Rectal smooth muscle tissue (tissue), 1 donor: ENCODE data around the gene SEC24D.
A peak's percentile ranks its signal among the peaks of the same experiment; 100 is the strongest.

Experiments used
- H3K27ac ChIP-seq: one replicate; pipeline ENCODE4 v1.7.0; 2013; ENCODE audit warnings: low read depth, low read length, inconsistent platforms
- H3K27me3 ChIP-seq: one replicate; pipeline ENCODE4 v1.7.0; 2013; ENCODE audit warnings: low read length; ENCODE audit not compliant: control insufficient read depth, insufficient read depth
- H3K36me3 ChIP-seq: one replicate; pipeline ENCODE4 v1.7.0; 2013; ENCODE audit warnings: low read length; ENCODE audit not compliant: control insufficient read depth, insufficient read depth
- H3K4me1 ChIP-seq: one replicate; pipeline ENCODE4 v1.7.0; 2013; ENCODE audit warnings: low read length; ENCODE audit not compliant: control insufficient read depth, insufficient read depth
- H3K4me3 ChIP-seq: one replicate; pipeline ENCODE4 v1.7.0; 2013; ENCODE audit warnings: low read length
- H3K9ac ChIP-seq: one replicate; pipeline ENCODE4 v1.7.0; 2013; ENCODE audit warnings: low read length

SEC24D gene

GRCh38 chr4:118774989-118775388 lies 60.9 kb downstream of the SEC24D start:
- Histone ChIP-seq H3K9ac (no peak overlapping the region), H3K4me3 (no peak overlapping the region), H3K27me3 (no peaks in the 10 kb centered on the region), H3K27ac (no peak overlapping the region), H3K4me1 (peaks cover 34% of the 10 kb centered on the region), H3K36me3 (no peaks in the 10 kb centered on the region)

- no peaks in the 10 kb centered on the region for H3K27me3 ChIP-seq
- no peak overlapping the region for H3K9ac ChIP-seq
- H3K36me3 ChIP-seq, result no peaks in the 10 kb centered on the region
- no peak overlapping the region for H3K27ac ChIP-seq
- no peak overlapping the region for H3K4me3 ChIP-seq
- peaks cover 41% of the 10 kb centered on the region for H3K4me1 ChIP-seq
Measured at GRCh38 chr4:118774321-118774720, 61.6 kb downstream of the SEC24D start.

GRCh38 chr4:118773429-118773792 lies 62.5 kb downstream of the SEC24D start:
- Histone ChIP-seq H3K9ac (no peak overlapping the region), H3K27ac (peak overlapping the region; percentile 75), H3K27me3 (no peaks in the 10 kb centered on the region), H3K4me1 (peaks cover 46% of the 10 kb centered on the region), H3K4me3 (no peak overlapping the region), H3K36me3 (no peaks in the 10 kb centered on the region)

- H3K27ac ChIP-seq, result peak overlapping the region; percentile 75
- H3K4me1 ChIP-seq, result peaks cover 46% of the 10 kb centered on the region
- no peaks in the 10 kb centered on the region for H3K27me3 ChIP-seq
- peak overlapping the region; percentile 46 for H3K4me3 ChIP-seq
- H3K36me3 ChIP-seq, result no peaks in the 10 kb centered on the region
- H3K9ac ChIP-seq, result peak overlapping the region; percentile 32
Measured at GRCh38 chr4:118772767-118773428, 63.0 kb downstream of the SEC24D start.

- Histone ChIP-seq H3K36me3 (peaks cover under 1% of the 10 kb centered on the region), H3K27me3 (no peaks in the 10 kb centered on the region), H3K4me3 (peak overlapping the region; percentile 46), H3K4me1 (peaks cover 46% of the 10 kb centered on the region), H3K27ac (peak overlapping the region; percentile 85), H3K9ac (peak overlapping the region; percentile 32)
Measured at GRCh38 chr4:118772081-118772766, 63.7 kb downstream of the SEC24D start.

- H3K4me3 ChIP-seq, result no peak overlapping the region
- no peak overlapping the region for H3K9ac ChIP-seq
- peaks cover 58% of the 10 kb centered on the region for H3K4me1 ChIP-seq
- peaks cover 8% of the 10 kb centered on the region for H3K36me3 ChIP-seq
- peak overlapping the region; percentile 85 for H3K27ac ChIP-seq
- H3K27me3 ChIP-seq, result no peaks in the 10 kb centered on the region
Measured at GRCh38 chr4:118770741-118771187, 65.2 kb downstream of the SEC24D start.

GRCh38 chr4:118769161-118769560 lies 66.8 kb downstream of the SEC24D start:
- Histone ChIP-seq H3K27ac (peak overlapping the region; percentile 85), H3K9ac (no peak overlapping the region), H3K4me3 (no peak overlapping the region), H3K4me1 (peaks cover 73% of the 10 kb centered on the region), H3K36me3 (peaks cover 8% of the 10 kb centered on the region), H3K27me3 (no peaks in the 10 kb centered on the region)

GRCh38 chr4:118767109-118767508 lies 68.8 kb downstream of the SEC24D start:
- Histone ChIP-seq H3K4me1 (peaks cover 68% of the 10 kb centered on the region), H3K36me3 (peaks cover 8% of the 10 kb centered on the region), H3K27ac (peak overlapping the region; percentile 95)

GRCh38 chr4:118765399-118765798 lies 70.5 kb downstream of the SEC24D start:
- H3K27ac ChIP-seq, result peak overlapping the region; percentile 95
- H3K36me3 ChIP-seq, result peaks cover 8% of the 10 kb centered on the region
- H3K4me3 ChIP-seq, result no peak overlapping the region
- peaks cover 62% of the 10 kb centered on the region for H3K4me1 ChIP-seq
- H3K27me3 ChIP-seq, result no peaks in the 10 kb centered on the region
- no peak overlapping the region for H3K9ac ChIP-seq

More at GRCh38 chr4:118767109-118767508, 68.8 kb downstream of the SEC24D start:
- Histone ChIP-seq H3K27me3 (no peaks in the 10 kb centered on the region), H3K9ac (no peak overlapping the region), H3K4me3 (no peak overlapping the region)

- no peak overlapping the region for H3K4me3 ChIP-seq
- H3K27ac ChIP-seq, result peak overlapping the region; percentile 95
- peaks cover 8% of the 10 kb centered on the region for H3K36me3 ChIP-seq
- no peaks in the 10 kb centered on the region for H3K27me3 ChIP-seq
- H3K4me1 ChIP-seq, result peaks cover 52% of the 10 kb centered on the region
- no peak overlapping the region for H3K9ac ChIP-seq
Measured at GRCh38 chr4:118762730-118763477, 73.0 kb downstream of the SEC24D start.

- Histone ChIP-seq H3K4me3 (no peak overlapping the region), H3K27ac (peak overlapping the region; percentile 84), H3K9ac (no peak overlapping the region), H3K4me1 (peaks cover 60% of the 10 kb centered on the region), H3K36me3 (peaks cover 7% of the 10 kb centered on the region), H3K27me3 (no peaks in the 10 kb centered on the region)
Measured at GRCh38 chr4:118762155-118762554, 73.8 kb downstream of the SEC24D start.

- H3K9ac ChIP-seq, result no peak overlapping the region
- peaks cover 62% of the 10 kb centered on the region for H3K4me1 ChIP-seq
- no peak overlapping the region for H3K4me3 ChIP-seq
- no peaks in the 10 kb centered on the region for H3K27me3 ChIP-seq
- peaks cover 3% of the 10 kb centered on the region for H3K36me3 ChIP-seq
- H3K27ac ChIP-seq, result peak overlapping the region; percentile 84
Measured at GRCh38 chr4:118761397-118762016, 74.4 kb downstream of the SEC24D start.
